Measurements from ENCODE around the gene NR6A1.
"Not testable (repeated sequence)": the region's sequence is repeated elsewhere in the genome, so short reads cannot be mapped to it uniquely, and the experiment has no call there.

NR6A1 gene

GRCh38 chr9:124624735-124624992 is 146.4 kb downstream of the NR6A1 start:
- Mint-ChIP-seq H3K4me3 (no peak overlapping the region), H3K4me1 (ENCODE audit: low read depth) (no peaks in the 10 kb centered on the region), H3K9me3 (no peaks in the 10 kb centered on the region), H3K36me3 (ENCODE audit: low read depth) (no peaks in the 10 kb centered on the region), H3K27me3 (no peaks in the 10 kb centered on the region), H3K27ac (no peak overlapping the region)
- intact Hi-C loops (cut with micrococcal nuclease), result no loop called here

DNA sequence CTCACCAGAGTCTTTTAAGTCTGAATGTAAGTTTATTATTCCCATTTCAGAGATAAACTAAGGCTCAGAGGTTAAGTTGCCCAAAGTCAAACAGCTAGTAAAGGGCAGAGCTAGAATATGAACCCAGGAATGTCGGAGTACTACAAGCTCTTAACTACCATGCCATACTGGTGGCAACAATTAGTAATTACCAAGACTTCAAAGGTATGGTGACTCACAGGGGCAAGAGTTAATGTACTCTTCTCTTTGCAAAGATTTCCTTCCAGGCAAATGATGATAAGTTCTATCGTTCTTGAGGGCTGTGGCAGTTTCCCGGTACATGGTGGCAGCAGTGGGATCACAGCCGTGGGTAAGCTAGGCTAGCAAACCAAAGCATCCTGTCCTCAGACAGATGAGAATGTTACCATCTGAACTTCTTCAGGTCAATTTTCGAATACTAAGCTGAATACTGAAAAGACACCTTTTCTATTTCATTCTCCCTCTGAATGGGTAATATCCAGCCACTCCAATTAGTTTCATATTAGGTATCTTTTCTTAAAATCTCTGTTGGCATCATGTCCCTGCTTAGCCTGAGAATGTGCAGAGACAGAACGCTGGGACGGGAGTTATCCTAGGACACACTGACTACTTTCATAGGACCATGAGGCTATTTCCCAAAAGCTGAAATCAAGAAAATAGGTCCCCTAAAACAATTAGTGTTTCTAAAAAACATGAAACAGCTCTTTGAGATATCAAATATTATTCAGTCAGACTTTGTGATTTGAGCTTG is 147.0 kb downstream of the NR6A1 start:
- H3K36me3 Mint-ChIP-seq (ENCODE audit: low read depth), result no peaks in the 10 kb centered on the region
- H3K4me1 Mint-ChIP-seq (ENCODE audit: low read depth), result no peaks in the 10 kb centered on the region

GRCh38 chr9:124622882-124623281 is 148.2 kb downstream of the NR6A1 start:
- intact Hi-C loops (cut with micrococcal nuclease), result no loop called here
- no peaks in the 10 kb centered on the region for H3K4me1 Mint-ChIP-seq (ENCODE audit: low read depth)
- no peaks in the 10 kb centered on the region for H3K27me3 Mint-ChIP-seq
- no peak overlapping the region for H3K27ac Mint-ChIP-seq
- no peaks in the 10 kb centered on the region for H3K36me3 Mint-ChIP-seq (ENCODE audit: low read depth)
- no peaks in the 10 kb centered on the region for H3K9me3 Mint-ChIP-seq
- no peak overlapping the region for H3K4me3 Mint-ChIP-seq

More for the DNA sequence above, 147.0 kb downstream of the NR6A1 start:
- Mint-ChIP-seq H3K9me3 (no peaks in the 10 kb centered on the region), H3K27ac (no peak overlapping the region), H3K27me3 (no peaks in the 10 kb centered on the region), H3K4me3 (no peak overlapping the region)
- intact Hi-C loops (cut with micrococcal nuclease), result no loop called here

- intact Hi-C loops (cut with micrococcal nuclease), result no loop called here
- Mint-ChIP-seq H3K36me3 (ENCODE audit: low read depth) (no peaks in the 10 kb centered on the region), H3K4me3 (no peak overlapping the region), H3K27me3 (no peaks in the 10 kb centered on the region), H3K4me1 (ENCODE audit: low read depth) (no peaks in the 10 kb centered on the region), H3K9me3 (no peaks in the 10 kb centered on the region), H3K27ac (no peak overlapping the region)
Observed at GRCh38 chr9:124621371-124622328, 149.5 kb downstream of the NR6A1 start.

DNA sequence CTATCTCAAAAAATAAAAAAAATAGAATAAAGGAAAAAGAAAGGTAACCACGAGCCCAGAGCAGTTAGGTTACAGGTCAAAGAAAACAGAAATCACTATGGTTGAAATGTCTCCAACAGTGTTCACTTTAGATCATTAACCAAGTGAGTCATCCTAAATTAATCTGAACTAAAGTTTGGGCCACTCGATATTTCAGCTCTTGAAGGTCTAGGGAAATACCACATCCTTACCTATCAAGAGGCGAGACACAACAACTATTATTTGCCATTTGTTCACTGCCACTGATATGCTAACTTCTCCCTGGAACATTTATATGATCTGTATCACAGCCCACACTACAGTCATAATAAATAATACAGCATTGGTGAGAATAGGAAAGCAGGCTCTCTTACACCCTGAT is 152.6 kb downstream of the NR6A1 start:
- Mint-ChIP-seq H3K4me3 (no peak overlapping the region), H3K4me1 (ENCODE audit: low read depth) (peaks cover 5% of the 10 kb centered on the region), H3K9me3 (no peaks in the 10 kb centered on the region), H3K27ac (no peak overlapping the region), H3K27me3 (no peaks in the 10 kb centered on the region), H3K36me3 (ENCODE audit: low read depth) (no peaks in the 10 kb centered on the region)
- intact Hi-C loops (cut with micrococcal nuclease), result loop anchor here (10.0 kb wide), 1 partner anchor 236 kb away; the partner anchor contains the start of gene WDR38

DNA sequence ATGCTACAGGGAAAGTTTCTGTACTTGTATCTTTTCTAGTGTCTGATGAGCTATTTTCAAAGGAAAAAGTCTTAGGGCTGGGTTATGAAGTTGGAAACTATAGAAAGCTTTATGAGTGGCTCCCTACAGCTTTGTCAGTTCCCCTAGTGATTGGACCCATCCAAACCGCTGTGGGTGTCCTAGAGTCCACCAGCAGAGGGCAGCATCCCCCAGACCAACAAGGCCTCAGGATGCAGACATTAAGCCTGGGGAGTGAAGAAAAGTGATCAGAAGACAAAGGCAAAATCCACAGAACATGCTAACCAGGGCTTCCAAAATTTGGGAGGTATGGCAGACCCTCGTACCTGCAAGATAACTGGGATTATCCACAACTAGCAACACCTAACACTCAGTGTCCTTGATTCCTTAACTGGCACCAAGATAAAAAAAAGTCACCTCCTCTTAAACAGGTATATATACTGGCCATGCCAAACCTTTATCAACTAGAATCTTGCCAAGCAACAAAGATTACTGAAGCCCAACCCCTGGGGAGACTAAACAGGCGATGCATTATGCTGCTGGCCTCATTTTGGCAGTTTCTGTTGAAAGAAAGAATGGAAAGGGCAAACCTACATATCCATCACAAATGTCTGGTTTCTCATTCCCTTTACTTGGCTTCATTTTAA is 153.5 kb downstream of the NR6A1 start:
- intact Hi-C loops (cut with micrococcal nuclease), result loop anchor here (1.0 to 10.0 kb wide), 3 partner anchors 95 to 237 kb away; partner anchors contain the start of gene WDR38
- H3K27me3 Mint-ChIP-seq, result no peaks in the 10 kb centered on the region
- peaks cover 5% of the 10 kb centered on the region for H3K4me1 Mint-ChIP-seq (ENCODE audit: low read depth)
- H3K36me3 Mint-ChIP-seq (ENCODE audit: low read depth), result no peaks in the 10 kb centered on the region
- no peak overlapping the region for H3K4me3 Mint-ChIP-seq
- no peak overlapping the region for H3K27ac Mint-ChIP-seq
- H3K9me3 Mint-ChIP-seq, result no peaks in the 10 kb centered on the region

DNA sequence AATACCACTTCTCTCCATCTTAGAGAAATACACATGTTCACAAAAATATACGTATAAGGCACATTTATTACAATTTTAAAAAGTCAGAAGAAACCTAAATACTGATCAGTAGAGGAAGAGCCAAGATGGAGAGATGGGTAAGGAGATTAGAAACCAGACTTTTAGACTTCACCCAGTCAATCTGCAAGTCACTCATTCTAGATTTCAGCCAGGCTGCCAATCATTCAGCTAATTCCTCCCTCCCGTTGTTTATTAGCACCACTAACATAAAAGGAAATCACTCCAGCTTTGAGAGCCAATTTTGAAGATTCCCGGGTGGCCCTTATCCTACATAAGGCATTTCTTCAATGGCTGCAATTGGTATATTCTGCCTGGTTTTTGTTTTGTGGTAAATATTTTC is 154.2 kb downstream of the NR6A1 start:
- peaks cover 5% of the 10 kb centered on the region for H3K4me1 Mint-ChIP-seq (ENCODE audit: low read depth)
- intact Hi-C loops (cut with micrococcal nuclease), result loop anchor here (1.0 to 10.0 kb wide), 3 partner anchors 95 to 238 kb away; partner anchors contain the start of gene WDR38
- no peaks in the 10 kb centered on the region for H3K9me3 Mint-ChIP-seq
- H3K4me3 Mint-ChIP-seq, result no peak overlapping the region
- H3K36me3 Mint-ChIP-seq (ENCODE audit: low read depth), result no peaks in the 10 kb centered on the region
- no peak overlapping the region for H3K27ac Mint-ChIP-seq
- no peaks in the 10 kb centered on the region for H3K27me3 Mint-ChIP-seq

DNA sequence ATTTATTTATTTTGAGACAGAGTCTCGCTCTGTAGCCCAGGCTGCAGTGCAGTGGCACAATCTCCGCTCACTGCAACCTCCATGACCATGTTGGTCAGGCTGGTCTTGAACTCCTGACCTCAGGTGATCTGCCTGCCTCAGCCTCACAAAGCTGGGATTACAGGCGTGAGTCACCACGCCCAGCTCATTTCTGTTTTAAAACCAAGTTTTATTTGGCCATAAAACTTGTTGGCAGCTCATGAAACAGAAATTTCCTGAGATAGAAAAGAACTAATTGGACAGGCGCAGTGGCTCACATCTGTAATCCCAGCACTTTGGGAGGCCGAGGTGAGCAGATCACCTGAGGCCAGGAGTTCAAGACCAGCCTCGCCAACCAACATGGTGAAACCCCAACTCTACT is 155.3 kb downstream of the NR6A1 start:
- H3K9me3 Mint-ChIP-seq; H3K4me1 Mint-ChIP-seq (ENCODE audit: low read depth); H3K27me3 Mint-ChIP-seq; H3K27ac Mint-ChIP-seq; H3K36me3 Mint-ChIP-seq (ENCODE audit: low read depth); H3K4me3 Mint-ChIP-seq: not testable (repeated sequence)
- intact Hi-C loops (cut with micrococcal nuclease), result loop anchor here (2.0 to 10.0 kb wide), 2 partner anchors 149 to 239 kb away; partner anchors contain the start of gene WDR38

DNA sequence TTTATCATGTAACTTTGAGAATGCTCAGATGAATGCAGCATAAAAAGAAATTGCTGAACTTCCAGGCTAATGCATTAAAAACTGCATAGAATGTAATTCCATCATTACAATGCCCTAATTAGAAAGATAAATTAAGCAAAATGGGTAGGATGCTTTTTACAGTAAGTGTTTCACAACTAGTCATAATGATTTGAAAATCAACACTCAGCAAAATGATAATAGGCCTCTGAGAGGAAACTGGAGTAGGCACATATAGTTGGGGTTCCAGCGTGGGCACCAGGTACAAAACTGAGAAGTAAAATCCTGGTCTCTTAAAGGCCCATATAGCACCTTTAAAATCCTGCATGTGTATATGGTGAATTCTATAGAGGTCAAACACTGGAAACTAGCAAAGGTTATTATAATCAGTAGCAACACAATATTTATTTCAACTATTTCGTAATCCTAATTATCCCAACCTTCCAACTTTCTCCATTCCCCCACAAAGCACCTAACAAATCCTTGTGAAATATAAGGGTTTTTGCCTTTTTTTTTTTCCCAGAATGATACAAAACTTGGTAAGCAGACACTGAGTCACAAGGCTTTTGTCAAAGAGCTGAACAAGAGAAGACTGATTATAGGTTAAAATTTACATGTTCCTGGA is 155.9 kb downstream of the NR6A1 start:
- intact Hi-C loops (cut with micrococcal nuclease), result loop anchor here (10.0 kb wide), 1 partner anchor 240 kb away; the partner anchor contains the start of gene WDR38
- Mint-ChIP-seq H3K4me3 (no peak overlapping the region), H3K4me1 (ENCODE audit: low read depth) (peaks cover 5% of the 10 kb centered on the region), H3K9me3 (no peaks in the 10 kb centered on the region), H3K36me3 (ENCODE audit: low read depth) (no peaks in the 10 kb centered on the region), H3K27me3 (no peaks in the 10 kb centered on the region), H3K27ac (no peak overlapping the region)

DNA sequence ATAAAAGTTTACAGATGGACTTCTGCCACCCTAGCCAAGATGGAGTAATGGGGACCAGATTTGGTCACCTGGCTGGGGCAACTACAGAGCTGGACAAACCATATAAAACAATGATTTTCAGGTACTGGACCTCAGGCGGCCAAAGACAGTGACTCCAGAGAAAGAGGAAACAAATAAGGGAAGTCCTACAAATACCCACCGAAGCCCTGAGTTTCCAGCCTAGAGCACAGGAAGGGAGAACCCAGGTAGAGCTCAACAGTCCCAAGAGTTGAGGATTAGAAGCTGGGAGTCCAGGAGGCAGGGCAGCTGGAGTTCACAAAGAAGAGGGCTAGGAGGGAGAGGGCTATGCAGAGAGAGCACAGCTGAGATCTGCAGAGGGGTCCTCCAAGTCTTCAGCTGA is 157.3 kb downstream of the NR6A1 start:
- Mint-ChIP-seq H3K9me3 (no peaks in the 10 kb centered on the region), H3K4me3 (no peak overlapping the region), H3K27me3 (no peaks in the 10 kb centered on the region), H3K4me1 (ENCODE audit: low read depth) (peaks cover 5% of the 10 kb centered on the region), H3K27ac (no peak overlapping the region), H3K36me3 (ENCODE audit: low read depth) (no peaks in the 10 kb centered on the region)
- intact Hi-C loops (cut with micrococcal nuclease), result loop anchor here (10.0 kb wide), 1 partner anchor 241 kb away; the partner anchor contains the start of gene WDR38

DNA sequence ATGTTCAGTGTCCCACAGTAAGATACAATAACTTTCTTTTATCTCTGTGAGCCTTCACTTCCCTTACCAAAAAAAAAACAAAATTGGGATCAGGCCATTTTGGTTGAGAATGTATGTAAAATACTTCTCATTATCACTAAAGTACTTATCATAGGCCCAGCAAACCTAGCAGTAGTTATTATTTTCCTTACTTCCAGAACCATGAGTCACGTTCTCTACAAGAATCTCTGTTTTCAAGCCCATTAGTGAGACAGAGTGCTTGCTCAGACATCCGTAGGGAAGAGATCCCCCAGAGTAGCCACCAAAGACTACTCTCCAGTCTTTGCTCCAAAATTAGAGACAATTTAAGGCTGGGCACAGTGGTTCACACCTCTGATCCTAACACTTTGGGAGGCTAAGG is 160.0 kb downstream of the NR6A1 start:
- no peaks in the 10 kb centered on the region for H3K27me3 Mint-ChIP-seq
- no peak overlapping the region for H3K27ac Mint-ChIP-seq
- H3K36me3 Mint-ChIP-seq (ENCODE audit: low read depth), result no peaks in the 10 kb centered on the region
- peaks cover 5% of the 10 kb centered on the region for H3K4me1 Mint-ChIP-seq (ENCODE audit: low read depth)
- H3K4me3 Mint-ChIP-seq, result no peak overlapping the region
- no peaks in the 10 kb centered on the region for H3K9me3 Mint-ChIP-seq
- intact Hi-C loops (cut with micrococcal nuclease), result loop anchor here (10.0 kb wide), 1 partner anchor 244 kb away; the partner anchor contains the start of gene WDR38

- Mint-ChIP-seq H3K36me3 (ENCODE audit: low read depth) (no peaks in the 10 kb centered on the region), H3K27me3 (no peaks in the 10 kb centered on the region), H3K9me3 (no peaks in the 10 kb centered on the region), H3K4me1 (ENCODE audit: low read depth) (no peaks in the 10 kb centered on the region), H3K27ac (no peak overlapping the region), H3K4me3 (no peak overlapping the region)
- intact Hi-C loops (cut with micrococcal nuclease), result no loop called here
Observed at GRCh38 chr9:124606027-124606426, 165.1 kb downstream of the NR6A1 start.

DNA sequence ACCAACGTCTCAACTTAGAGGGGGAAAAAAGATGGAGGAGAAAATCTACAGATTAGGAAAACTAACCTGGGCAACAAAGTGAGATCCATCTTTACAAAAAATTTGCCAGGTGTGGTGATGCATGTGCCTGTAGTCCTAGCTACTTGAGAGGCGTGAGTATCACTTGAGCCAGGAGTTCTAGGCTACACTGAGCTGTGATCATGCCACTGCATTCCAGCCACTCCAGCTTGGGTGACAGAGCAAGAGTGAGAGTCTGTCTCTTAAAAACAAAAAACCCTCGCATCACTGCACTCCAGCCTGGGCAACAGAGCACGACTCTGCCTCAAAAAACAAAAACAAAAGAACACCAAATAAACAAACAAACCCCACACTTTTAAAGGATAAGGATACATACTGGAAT is 165.9 kb downstream of the NR6A1 start:
- H3K9me3 Mint-ChIP-seq, result no peaks in the 10 kb centered on the region
- no peak overlapping the region for H3K27ac Mint-ChIP-seq
- H3K4me1 Mint-ChIP-seq (ENCODE audit: low read depth), result no peaks in the 10 kb centered on the region
- intact Hi-C loops (cut with micrococcal nuclease), result no loop called here
- no peaks in the 10 kb centered on the region for H3K27me3 Mint-ChIP-seq
- no peaks in the 10 kb centered on the region for H3K36me3 Mint-ChIP-seq (ENCODE audit: low read depth)
- H3K4me3 Mint-ChIP-seq, result no peak overlapping the region

Measured in dendritic cell treated with granulocyte-macrophage colony-stimulating factor and Interleukin-4, amounts not matched to agents 40 ng/mL and 50 ng/mL, for 4 days (primary cell).